ENCODE measurements around the gene DUS1L.

Gene DUS1L

GRCh38 chr17:82065638-82066303 lies at the start of gene DUS1L:
DUS1L (minus strand) TSS chr17:82065804; CDS start chr17:82065059, 745 bp downstream.
- DNase-seq = no peak

- DNase-seq = no peak
Measured at GRCh38 chr17:82114872-82115271, 49.3 kb upstream of the DUS1L start.

- DNase-seq = no peak
Measured at GRCh38 chr17:82114447-82114846, 48.8 kb upstream of the DUS1L start.

- DNase-seq = no peak
Measured at GRCh38 chr17:82113941-82114340, 48.3 kb upstream of the DUS1L start.

- DNase-seq = no peak
Measured at GRCh38 chr17:82113422-82113821, 47.8 kb upstream of the DUS1L start.

- no peak for DNase-seq
Measured at GRCh38 chr17:82112914-82113311, 47.3 kb upstream of the DUS1L start.

- DNase-seq = no peak
Measured at GRCh38 chr17:82112181-82112913, 46.7 kb upstream of the DUS1L start.

GRCh38 chr17:82110298-82110697 lies 44.7 kb upstream of the DUS1L start:
- DNase-seq = peak; percentile 62

GRCh38 chr17:82108961-82109475 lies 43.4 kb upstream of the DUS1L start:
- no peak for DNase-seq

- DNase-seq = no peak
Measured at GRCh38 chr17:82108496-82108945, 42.9 kb upstream of the DUS1L start.

- no peak for DNase-seq
Measured at GRCh38 chr17:82108038-82108437, 42.4 kb upstream of the DUS1L start.

- no peak for DNase-seq
Measured at GRCh38 chr17:82107341-82107860, 41.8 kb upstream of the DUS1L start.

GRCh38 chr17:82106688-82107305 lies 41.2 kb upstream of the DUS1L start:
- no peak for DNase-seq

- DNase-seq = peak; percentile 56
Measured at GRCh38 chr17:82105882-82106687, 40.5 kb upstream of the DUS1L start.

GRCh38 chr17:82105417-82105881 lies 39.8 kb upstream of the DUS1L start:
- no peak for DNase-seq

- DNase-seq = no peak
Measured at GRCh38 chr17:82104797-82105416, 39.3 kb upstream of the DUS1L start.

- DNase-seq = no peak
Measured at GRCh38 chr17:82103553-82104451, 38.2 kb upstream of the DUS1L start.

- no peak for DNase-seq
Measured at GRCh38 chr17:82101767-82102679, 36.4 kb upstream of the DUS1L start.

- no peak for DNase-seq
Measured at GRCh38 chr17:82101301-82101715, 35.7 kb upstream of the DUS1L start.

Measured in NCI-H2029 (cell line).